Inflammatory macrophage treated with lipopolysaccharide for 1 hour (primary cell): ENCODE measurements around the gene PCDH9.

ENCODE experiments used
- DNase-seq, 2 donors: peaks; one replicate each; pipeline ENCODE4 v3.0.0-alpha.2; 2020 to 2022

PCDH9 gene

GRCh38 chr13:66958611-66959010 is 271.5 kb downstream of the PCDH9 start:
- DNase-seq = no peak

GRCh38 chr13:66952507-66952906 is 277.6 kb downstream of the PCDH9 start:
- DNase-seq = no peak

- DNase-seq = no peak
Observed at GRCh38 chr13:66951426-66951825, 278.7 kb downstream of the PCDH9 start.

GRCh38 chr13:66950666-66951065 is 279.5 kb downstream of the PCDH9 start:
- no peak for DNase-seq

GRCh38 chr13:66948910-66949309 is 281.2 kb downstream of the PCDH9 start:
- no peak for DNase-seq

GRCh38 chr13:66943530-66943929 is 286.6 kb downstream of the PCDH9 start:
- no peak for DNase-seq

- DNase-seq = no peak
Observed at GRCh38 chr13:66940113-66940512, 290.0 kb downstream of the PCDH9 start.

GRCh38 chr13:66937423-66937822 is 292.7 kb downstream of the PCDH9 start:
- no peak for DNase-seq

GRCh38 chr13:66933994-66934393 is 296.1 kb downstream of the PCDH9 start:
- DNase-seq = no peak

- no peak for DNase-seq
Observed at GRCh38 chr13:66933527-66933926, 296.6 kb downstream of the PCDH9 start.

- no peak for DNase-seq
Observed at GRCh38 chr13:66927562-66927961, 302.6 kb downstream of the PCDH9 start.

GRCh38 chr13:66926851-66927524 is 303.1 kb downstream of the PCDH9 start:
- no peak for DNase-seq

GRCh38 chr13:66926200-66926850 is 303.8 kb downstream of the PCDH9 start:
- DNase-seq = no peak

GRCh38 chr13:66922444-66922843 is 307.7 kb downstream of the PCDH9 start:
- DNase-seq = no peak

GRCh38 chr13:66921437-66921836 is 308.7 kb downstream of the PCDH9 start:
- DNase-seq = no peak

- no peak for DNase-seq
Observed at GRCh38 chr13:66915596-66916185, 314.4 kb downstream of the PCDH9 start.

- DNase-seq = no peak
Observed at GRCh38 chr13:66914155-66914554, 316.0 kb downstream of the PCDH9 start.

GRCh38 chr13:66911411-66911939 is 318.7 kb downstream of the PCDH9 start:
- no peak for DNase-seq

- DNase-seq = no peak
Observed at GRCh38 chr13:66899955-66900354, 330.2 kb downstream of the PCDH9 start.

GRCh38 chr13:66896933-66897332 is 333.2 kb downstream of the PCDH9 start:
- no peak for DNase-seq

GRCh38 chr13:66895780-66896179 is 334.4 kb downstream of the PCDH9 start:
- DNase-seq = no peak

- DNase-seq = no peak
Observed at GRCh38 chr13:66895320-66895719, 334.8 kb downstream of the PCDH9 start.

GRCh38 chr13:66888698-66889097 is 341.4 kb downstream of the PCDH9 start:
- no peak for DNase-seq

GRCh38 chr13:66887088-66887487 is 343.0 kb downstream of the PCDH9 start:
- no peak for DNase-seq
